H9 (cell line): ENCODE measurements around the gene MEF2C. TPM values are rescaled to one million over a fixed set of nuclear protein-coding genes. Genes with fewer than 3 reads are reported as not detected.

Experiments
- DNase-seq: peaks from one replicate; pipeline ENCODE4 v3.0.0-alpha.2; 2017
- H2AFZ ChIP-seq: one replicate; pipeline ENCODE4 v1.6.1; 2013; ENCODE audit warnings: mild to moderate bottlenecking, low read length, control low read depth, moderate library complexity
- H2AK5ac ChIP-seq: 2 replicates; pipeline ENCODE4 v1.6.1; 2013; ENCODE audit warnings: low read length, control low read depth, mixed read lengths; ENCODE audit not compliant: insufficient read length
- H2BK120ac ChIP-seq: one replicate; pipeline ENCODE4 v1.6.1; 2013; ENCODE audit warnings: low read depth, mild to moderate bottlenecking, low read length, control low read depth, inconsistent platforms; ENCODE audit not compliant: poor library complexity, severe bottlenecking
- H2BK12ac ChIP-seq: 2 replicates; pipeline ENCODE4 v1.6.1; 2013; ENCODE audit warnings: low read length, control low read depth, mixed read lengths, low read depth; ENCODE audit not compliant: insufficient read length
- H2BK15ac ChIP-seq: 2 replicates; pipeline ENCODE4 v1.6.1; 2013; ENCODE audit warnings: low read depth, low read length, control low read depth
- H2BK20ac ChIP-seq: one replicate; pipeline ENCODE4 v1.6.1; 2013; ENCODE audit warnings: low read depth, mild to moderate bottlenecking, low read length, control low read depth, inconsistent platforms; ENCODE audit not compliant: poor library complexity, severe bottlenecking
- H2BK5ac ChIP-seq: 2 replicates; pipeline ENCODE4 v1.6.1; 2013; ENCODE audit warnings: low read length, control low read depth, mixed read lengths; ENCODE audit not compliant: insufficient read length
- H3K14ac ChIP-seq: 2 replicates; pipeline ENCODE4 v1.6.1; 2013; ENCODE audit warnings: low read length, control low read depth; ENCODE audit not compliant: insufficient read depth
- H3K18ac ChIP-seq: 2 replicates; pipeline ENCODE4 v1.6.1; 2013; ENCODE audit warnings: low read depth, mild to moderate bottlenecking, mixed read lengths, low read length, control low read depth; ENCODE audit not compliant: insufficient read length
- H3K23ac ChIP-seq: 2 replicates; pipeline ENCODE4 v1.6.1; 2013; ENCODE audit warnings: low read length, control low read depth, mixed read lengths, low read depth; ENCODE audit not compliant: insufficient read length
- H3K23me2 ChIP-seq: 2 replicates; pipeline ENCODE4 v1.6.1; 2013; ENCODE audit warnings: low read depth, mild to moderate bottlenecking, mixed read lengths, low read length, control low read depth; ENCODE audit not compliant: insufficient read length, poor library complexity, severe bottlenecking
- H3K27ac ChIP-seq: 2 replicates; pipeline ENCODE4 v1.5.1; 2013; ENCODE audit warnings: low read length, control low read depth, mixed read lengths, low read depth; ENCODE audit not compliant: insufficient read length
- H3K27me3 ChIP-seq: 2 replicates; pipeline ENCODE4 v1.6.1; 2013; ENCODE audit warnings: low read length, control low read depth, inconsistent platforms; ENCODE audit not compliant: insufficient read depth
- H3K4ac ChIP-seq: 2 replicates; pipeline ENCODE4 v1.6.1; 2013; ENCODE audit warnings: low read depth, mild to moderate bottlenecking, control low read depth, inconsistent platforms, low read length, moderate library complexity
- H3K4me1 ChIP-seq: 2 replicates; pipeline ENCODE4 v1.6.1; 2013; ENCODE audit warnings: low read length, control low read depth, inconsistent platforms; ENCODE audit not compliant: insufficient read depth
- H3K4me2 ChIP-seq: 2 replicates; pipeline ENCODE4 v1.6.1; 2013; ENCODE audit warnings: low read length, control low read depth, mixed read lengths; ENCODE audit not compliant: insufficient read length, insufficient read depth
- H3K56ac ChIP-seq: 2 replicates; pipeline ENCODE4 v1.6.1; 2013; ENCODE audit warnings: low read depth, mild to moderate bottlenecking, mixed read lengths, low read length, control low read depth; ENCODE audit not compliant: insufficient read length
- H3K79me1 ChIP-seq: 2 replicates; pipeline ENCODE4 v1.6.1; 2013; ENCODE audit warnings: low read depth, mild to moderate bottlenecking, moderate library complexity, low read length, control low read depth, inconsistent platforms; ENCODE audit not compliant: insufficient read depth, poor library complexity, severe bottlenecking
- H3K79me2 ChIP-seq: 2 replicates; pipeline ENCODE4 v1.6.1; 2013; ENCODE audit warnings: low read length, control low read depth, inconsistent platforms; ENCODE audit not compliant: insufficient read depth
- H3K9ac ChIP-seq: 2 replicates; pipeline ENCODE4 v1.6.1; 2013; ENCODE audit warnings: low read length, control low read depth, mixed read lengths; ENCODE audit not compliant: insufficient read length; ENCODE audit errors: extremely low read depth
- H3K9me3 ChIP-seq: one replicate; pipeline ENCODE4 v1.6.1; 2013; ENCODE audit warnings: low read depth, low read length, inconsistent platforms; ENCODE audit not compliant: control insufficient read depth
- H3T11ph ChIP-seq: one replicate; pipeline ENCODE4 v1.6.1; 2013; ENCODE audit warnings: mild to moderate bottlenecking, low read length, control low read depth, inconsistent platforms
- H4K20me1 ChIP-seq: one replicate; pipeline ENCODE4 v1.6.1; 2013; ENCODE audit not compliant: control insufficient read depth, insufficient read length, insufficient read depth
- H4K5ac ChIP-seq: 2 replicates; pipeline ENCODE4 v1.6.1; 2013; ENCODE audit warnings: low read depth, mild to moderate bottlenecking, mixed read lengths, low read length, control low read depth; ENCODE audit not compliant: insufficient read length
- H4K8ac ChIP-seq: replicated peaks from 2 replicates; pipeline ENCODE4 v1.6.1; 2013; ENCODE audit warnings: low read length, control low read depth, mixed read lengths, low read depth; ENCODE audit not compliant: insufficient read length
- H4K91ac ChIP-seq: 2 replicates; pipeline ENCODE4 v1.6.1; 2013; ENCODE audit warnings: low read depth, mild to moderate bottlenecking, moderate library complexity, mixed read lengths, low read length, control low read depth; ENCODE audit not compliant: insufficient read length
- H3K27ac Mint-ChIP-seq, 3 experiments: 2 replicates in 2 of 3; 3 replicates in 1 of 3; pipeline ENCODE4 v1.8.0; 2020 to 2021; ENCODE audit warnings: mixed read lengths in 3 of 3, mild to moderate bottlenecking in 1 of 3, moderate library complexity in 1 of 3
- H3K27me3 Mint-ChIP-seq: 2 replicates; pipeline ENCODE4 v1.8.0; 2021; ENCODE audit warnings: low read depth, mild to moderate bottlenecking, moderate library complexity, mixed read lengths
- H3K36me3 Mint-ChIP-seq, 3 experiments: 2 replicates in 2 of 3; 3 replicates in 1 of 3; pipeline ENCODE4 v1.8.0; 2020 to 2021; ENCODE audit warnings: low read depth in 3 of 3, mixed read lengths in 3 of 3; ENCODE audit not compliant: insufficient read depth in 1 of 3
- H3K4me1 Mint-ChIP-seq, 2 experiments: 2 replicates each; pipeline ENCODE4 v1.8.0; 2020; ENCODE audit warnings: mixed read lengths in 2 of 2
- H3K4me3 Mint-ChIP-seq, 2 experiments: 2 replicates in 1 of 2; 3 replicates in 1 of 2; pipeline ENCODE4 v1.8.0; 2020 to 2021; ENCODE audit warnings: mild to moderate bottlenecking in 2 of 2, mixed read lengths in 2 of 2, moderate library complexity in 1 of 2
- H3K9me3 Mint-ChIP-seq, 2 experiments: 2 replicates in 1 of 2; 3 replicates in 1 of 2; pipeline ENCODE4 v1.8.0; 2020; ENCODE audit warnings: mild to moderate bottlenecking in 2 of 2, mixed read lengths in 2 of 2, moderate library complexity in 1 of 2
- WGBS: extraction: QIAGEN DNeasy Blood & Tissue Kit; methylation state at CpG from one replicate; pipeline ENCODE4 v1.1.7; 2013; ENCODE audit warnings: missing lambda C conversion rate, low lambda C conversion rate, mixed read lengths; ENCODE audit not compliant: insufficient read length; ENCODE audit errors: extremely low coverage; 5-methylcytosine and 5-hydroxymethylcytosine counted together
- total RNA-seq: library from RNA; stranded (reverse); gene quantifications from 2 replicates; pipeline ENCODE4 v1.2.1, GENCODE V29; 2021
- TF ChIP-seq, protein P1 (sequence below): fragments of 200-600 bp; sonication (generic); conservative IDR thresholded peaks from 3 replicates; pipeline ENCODE4 v1.8.0; 2021; ENCODE audit warnings: antibody characterized with exemption, mild to moderate bottlenecking

Gene MEF2C
- total RNA-seq, 1 experiment from 2014 or later: 0.11 TPM

DNA sequence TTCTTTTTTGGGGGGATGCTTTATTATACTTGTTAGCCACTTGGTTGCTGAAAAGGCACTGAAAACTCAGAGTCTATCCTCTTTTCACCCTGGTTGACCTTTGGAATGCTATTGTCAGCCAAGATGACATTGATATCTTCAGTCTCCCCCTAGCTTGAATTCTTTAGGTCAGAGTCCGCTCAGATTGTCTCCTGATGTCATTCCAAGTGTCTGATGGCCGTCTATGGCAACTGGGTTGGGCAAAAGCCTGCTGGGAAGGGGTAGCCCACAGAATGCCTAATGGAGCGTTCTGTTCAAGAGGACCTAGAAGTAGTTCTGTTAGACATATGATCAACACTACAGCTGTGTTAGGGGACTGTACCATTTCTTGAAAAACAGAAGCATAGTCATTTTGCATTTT lies 9.7 kb upstream of the MEF2C start:
- Histone ChIP-seq H2BK12ac (no peak overlapping the region), H3K27ac (no peak overlapping the region), H3K9ac (no peak overlapping the region), H3K9me3 (no peaks in the 10 kb centered on the region), H2BK120ac (no peak overlapping the region), H4K5ac (no peak overlapping the region), H3K14ac (no peak overlapping the region), H2BK5ac (no peak overlapping the region), H2AFZ (no peak overlapping the region), H2AK5ac (no peak overlapping the region), H3K56ac (no peak overlapping the region), H3K18ac (no peak overlapping the region), H4K20me1 (no peaks in the 10 kb centered on the region), H3K79me1 (no peaks in the 10 kb centered on the region), H2BK20ac (no peak overlapping the region), H2BK15ac (no peak overlapping the region), H3K23ac (no peak overlapping the region), H3K4ac (no peak overlapping the region), H3K23me2 (peaks cover 8% of the 10 kb centered on the region), H4K8ac (no peak overlapping the region), H3T11ph (no peak overlapping the region), H3K4me1 (peaks cover 3% of the 10 kb centered on the region; the same call in 1 of the 2 replicates), H3K27me3 (no peaks in the 10 kb centered on the region), H3K79me2 (no peaks in the 10 kb centered on the region), H4K91ac (no peak overlapping the region), H3K4me2 (no peak overlapping the region)
- Mint-ChIP-seq H3K9me3 (no peaks in the 10 kb centered on the region), H3K36me3 (no peaks in the 10 kb centered on the region; a peak in 1 of 7 replicates), H3K4me3 (no peak overlapping the region), H3K27me3 (peaks cover 35% of the 10 kb centered on the region), H3K4me1 (peaks cover 30 to 39% of the 10 kb centered on the region in 2 experiments), H3K27ac (no peak overlapping the region)
- TF ChIP-seq, protein P1, sequence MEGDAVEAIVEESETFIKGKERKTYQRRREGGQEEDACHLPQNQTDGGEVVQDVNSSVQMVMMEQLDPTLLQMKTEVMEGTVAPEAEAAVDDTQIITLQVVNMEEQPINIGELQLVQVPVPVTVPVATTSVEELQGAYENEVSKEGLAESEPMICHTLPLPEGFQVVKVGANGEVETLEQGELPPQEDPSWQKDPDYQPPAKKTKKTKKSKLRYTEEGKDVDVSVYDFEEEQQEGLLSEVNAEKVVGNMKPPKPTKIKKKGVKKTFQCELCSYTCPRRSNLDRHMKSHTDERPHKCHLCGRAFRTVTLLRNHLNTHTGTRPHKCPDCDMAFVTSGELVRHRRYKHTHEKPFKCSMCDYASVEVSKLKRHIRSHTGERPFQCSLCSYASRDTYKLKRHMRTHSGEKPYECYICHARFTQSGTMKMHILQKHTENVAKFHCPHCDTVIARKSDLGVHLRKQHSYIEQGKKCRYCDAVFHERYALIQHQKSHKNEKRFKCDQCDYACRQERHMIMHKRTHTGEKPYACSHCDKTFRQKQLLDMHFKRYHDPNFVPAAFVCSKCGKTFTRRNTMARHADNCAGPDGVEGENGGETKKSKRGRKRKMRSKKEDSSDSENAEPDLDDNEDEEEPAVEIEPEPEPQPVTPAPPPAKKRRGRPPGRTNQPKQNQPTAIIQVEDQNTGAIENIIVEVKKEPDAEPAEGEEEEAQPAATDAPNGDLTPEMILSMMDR: no peak
- no CpG with 5 or more reads among the region's 3 CpGs for WGBS
- DNase-seq: no peak
